GM18505 (cell line): ENCODE results near the gene HOXA13.

Experiments
- ATAC-seq: cut with Tn5 transposase; IDR thresholded peaks from one replicate; pipeline ENCODE4 v1.9.1; 2021; ENCODE audit not compliant: unreplicated experiment
- POLR2A ChIP-seq: IDR thresholded peaks from 4 replicates; pipeline ENCODE4 v1.6.1; 2011; ENCODE audit warnings: borderline replicate concordance; ENCODE audit not compliant: insufficient read depth, insufficient read length; ENCODE audit errors: extremely low read depth

Gene HOXA13

DNA sequence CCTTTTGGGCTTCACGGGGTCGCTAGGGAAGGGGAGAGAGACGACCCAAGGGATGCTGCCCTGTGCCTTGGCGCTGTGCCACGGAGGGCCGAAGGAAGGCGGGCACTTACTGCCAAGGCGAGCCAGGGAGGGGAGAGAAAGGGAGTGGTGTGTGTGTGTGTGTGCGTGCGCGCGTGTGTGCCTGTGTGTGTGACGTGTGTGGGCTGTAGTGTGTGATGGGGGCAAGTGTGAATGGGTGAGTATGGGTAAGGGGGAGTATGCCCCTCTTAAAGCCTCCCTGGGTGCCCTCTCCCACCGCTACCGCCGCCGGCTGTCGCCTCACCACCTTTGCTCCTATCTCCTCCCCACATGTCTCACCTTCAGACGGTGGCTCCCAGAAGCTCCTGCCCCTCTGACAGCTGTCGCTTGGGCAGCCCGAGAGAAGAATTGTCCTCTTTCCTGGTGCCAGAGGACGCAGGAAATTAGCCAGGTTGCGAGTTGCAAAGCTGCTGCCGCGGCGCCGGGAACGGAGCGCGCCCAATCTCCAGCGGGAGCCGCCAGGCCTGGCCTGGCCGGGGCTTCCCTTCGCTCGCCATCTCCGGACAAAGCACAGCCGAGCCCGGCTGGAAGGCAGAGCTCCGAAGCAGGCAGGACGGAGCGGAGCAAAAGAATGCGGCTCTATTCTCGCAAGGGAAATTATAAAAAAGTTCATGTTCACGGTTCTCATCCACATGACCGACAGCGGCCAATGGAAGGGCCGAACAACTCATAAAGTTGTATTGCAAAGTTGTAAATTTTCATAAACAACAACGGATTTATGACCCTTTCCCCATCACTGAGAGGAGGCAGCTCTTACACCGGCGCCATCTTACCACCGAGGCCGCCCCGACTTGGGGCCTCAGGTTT lies 47.7 kb downstream of the HOXA13 start, which contains the start of gene HOXA3:
TSS of gene HOXA3 (minus strand) at position 653 of the 885 bp plus-strand sequence. CDS start 41,943 bp downstream, outside the sequence.
- no peak for ATAC-seq
- TF ChIP-seq POLR2A = no peak

DNA sequence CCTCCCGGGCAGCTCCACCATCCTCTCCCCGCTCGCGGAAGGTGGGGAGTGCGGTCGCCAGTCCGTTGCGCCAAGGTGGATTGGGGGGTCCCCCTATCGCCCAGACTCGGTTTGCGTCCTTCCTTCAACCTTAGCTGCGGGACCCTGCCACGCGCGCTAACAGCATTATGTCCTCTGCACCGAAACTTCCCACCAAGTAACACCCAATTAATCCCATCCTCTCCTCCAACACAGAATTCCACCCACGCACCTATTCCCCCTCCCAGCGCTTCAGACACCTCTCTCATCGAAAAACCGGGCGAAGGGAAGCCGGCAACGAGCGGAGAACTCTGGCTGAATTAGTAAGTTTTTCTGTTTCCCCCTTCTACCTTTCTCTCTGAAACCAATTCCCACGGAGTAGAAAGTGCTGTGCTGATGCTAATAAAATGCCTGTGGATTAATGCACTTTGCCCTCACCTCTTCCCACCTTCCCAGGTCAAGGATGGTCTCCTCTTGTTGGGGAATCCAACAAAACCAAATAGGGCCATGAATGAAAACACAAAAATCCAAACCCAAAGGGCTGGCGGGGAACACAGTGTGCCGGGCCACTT lies 48.5 kb downstream of the HOXA13 start:
- no peak for ATAC-seq
- TF ChIP-seq POLR2A = no peak

DNA sequence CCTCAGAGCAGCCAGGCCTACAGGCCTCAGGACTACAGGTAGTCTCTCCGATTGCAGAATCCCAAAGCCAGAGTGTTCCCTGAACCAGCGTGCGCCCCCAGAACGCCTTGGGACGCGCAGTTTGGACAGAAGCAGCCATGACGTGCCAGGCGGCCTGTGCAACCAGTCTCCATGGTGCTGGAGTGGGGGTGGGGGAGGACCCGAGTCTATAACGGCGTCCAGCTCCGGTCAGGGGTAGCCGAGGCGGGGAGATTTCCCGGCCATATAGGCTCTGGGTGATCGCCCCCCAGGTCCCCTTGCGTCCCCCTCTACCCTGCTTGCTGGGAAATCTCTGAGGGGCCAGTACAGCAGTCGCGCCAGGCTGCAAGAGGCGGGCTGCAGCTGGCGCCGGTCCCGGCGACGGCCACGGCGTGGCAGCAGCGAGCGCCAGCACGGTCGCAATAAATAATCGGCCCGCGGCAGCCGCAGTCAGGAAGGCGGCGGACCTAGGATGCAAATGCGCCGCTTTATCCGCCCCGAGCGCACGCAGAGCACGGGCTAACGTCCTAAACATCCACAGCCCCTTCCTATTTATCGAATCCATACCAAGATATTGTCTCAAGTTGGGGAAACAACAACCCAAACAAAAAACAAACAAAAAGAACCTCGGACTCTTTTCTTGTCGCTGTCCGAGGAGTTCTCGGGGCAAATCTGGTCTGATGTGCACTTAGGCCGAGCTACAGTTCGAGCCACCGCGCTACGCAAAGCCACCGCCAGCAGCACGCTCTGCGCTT lies 49.1 kb downstream of the HOXA13 start:
- TF ChIP-seq POLR2A = no peak
- ATAC-seq = peak; percentile 74

DNA sequence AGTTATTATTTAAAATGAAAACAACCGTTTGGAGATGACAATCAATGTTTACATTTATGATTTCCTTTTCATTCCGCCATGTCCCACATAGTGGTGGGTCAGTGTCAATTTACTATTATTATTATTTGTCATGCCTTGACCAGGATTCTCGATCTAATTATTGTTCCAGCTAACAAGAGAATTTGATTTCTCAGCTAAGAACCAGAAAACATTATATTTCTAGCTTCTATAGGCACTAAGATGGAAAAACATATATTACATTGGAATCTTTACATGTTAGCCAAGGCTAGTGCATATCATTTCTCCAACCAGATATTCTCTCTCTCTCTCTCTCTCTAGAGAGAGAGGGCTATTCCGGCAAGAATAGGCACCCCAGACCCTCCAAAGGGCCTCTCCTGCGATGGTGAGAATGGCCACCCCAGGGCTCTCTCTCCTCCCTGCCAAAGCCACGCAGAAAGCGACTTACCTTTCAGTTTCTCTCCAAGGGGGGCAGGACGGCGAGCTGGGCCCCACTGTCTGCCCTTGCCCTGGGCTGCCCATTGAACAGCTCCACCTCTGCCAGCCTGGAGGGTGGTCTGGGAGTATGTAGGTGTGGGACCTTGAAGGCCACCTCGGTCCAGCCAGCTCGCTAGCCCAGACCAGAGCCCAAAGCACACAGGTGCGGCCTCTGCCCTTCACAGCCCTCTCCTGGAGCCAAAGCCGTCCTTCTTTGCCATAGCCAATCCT lies 49.9 kb downstream of the HOXA13 start:
- ATAC-seq = peak; percentile 10
- no peak for TF ChIP-seq POLR2A

DNA sequence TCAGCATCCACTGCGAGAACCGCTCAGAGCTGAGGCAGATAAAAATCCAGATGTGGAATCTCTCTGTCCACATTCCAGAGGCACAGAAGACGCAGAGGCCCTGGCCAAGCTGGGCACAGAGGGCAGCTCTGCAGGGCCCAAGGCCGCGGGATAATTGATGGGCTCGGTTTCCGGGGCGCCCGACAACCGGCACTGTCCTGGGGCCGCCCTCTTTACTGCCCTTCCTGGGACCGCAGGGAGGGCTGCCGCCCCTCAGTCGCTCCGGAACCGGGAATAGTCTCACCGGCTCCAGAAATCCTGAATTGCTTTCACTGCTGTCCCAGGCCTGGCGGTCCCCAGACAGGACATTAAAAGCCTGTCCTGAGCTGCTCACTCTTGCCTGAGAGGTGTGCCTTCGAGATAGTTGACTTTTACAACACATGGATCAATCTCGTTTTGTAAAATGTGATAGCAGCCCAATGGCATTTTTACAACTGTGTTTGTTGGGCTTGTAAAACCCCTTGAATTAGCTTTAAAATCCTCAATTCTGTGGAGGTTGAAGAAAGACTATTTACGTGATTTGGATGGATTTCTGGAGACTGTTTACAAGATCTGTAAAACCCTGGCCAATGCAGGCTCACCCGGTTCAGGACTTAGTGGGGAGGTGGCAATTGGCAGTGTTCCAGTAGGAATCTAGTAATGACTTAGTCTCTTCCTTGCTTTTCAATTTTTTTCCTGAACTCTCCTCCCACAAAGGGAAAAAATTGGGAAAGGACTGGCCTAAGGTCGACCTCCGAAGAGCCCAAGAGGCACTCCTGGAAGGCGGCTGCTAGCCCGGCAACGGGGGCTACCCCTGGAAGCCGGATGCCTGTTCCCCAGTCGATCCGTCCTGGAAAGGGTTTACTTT lies 50.9 kb downstream of the HOXA13 start:
- TF ChIP-seq POLR2A = no peak
- no peak for ATAC-seq

DNA sequence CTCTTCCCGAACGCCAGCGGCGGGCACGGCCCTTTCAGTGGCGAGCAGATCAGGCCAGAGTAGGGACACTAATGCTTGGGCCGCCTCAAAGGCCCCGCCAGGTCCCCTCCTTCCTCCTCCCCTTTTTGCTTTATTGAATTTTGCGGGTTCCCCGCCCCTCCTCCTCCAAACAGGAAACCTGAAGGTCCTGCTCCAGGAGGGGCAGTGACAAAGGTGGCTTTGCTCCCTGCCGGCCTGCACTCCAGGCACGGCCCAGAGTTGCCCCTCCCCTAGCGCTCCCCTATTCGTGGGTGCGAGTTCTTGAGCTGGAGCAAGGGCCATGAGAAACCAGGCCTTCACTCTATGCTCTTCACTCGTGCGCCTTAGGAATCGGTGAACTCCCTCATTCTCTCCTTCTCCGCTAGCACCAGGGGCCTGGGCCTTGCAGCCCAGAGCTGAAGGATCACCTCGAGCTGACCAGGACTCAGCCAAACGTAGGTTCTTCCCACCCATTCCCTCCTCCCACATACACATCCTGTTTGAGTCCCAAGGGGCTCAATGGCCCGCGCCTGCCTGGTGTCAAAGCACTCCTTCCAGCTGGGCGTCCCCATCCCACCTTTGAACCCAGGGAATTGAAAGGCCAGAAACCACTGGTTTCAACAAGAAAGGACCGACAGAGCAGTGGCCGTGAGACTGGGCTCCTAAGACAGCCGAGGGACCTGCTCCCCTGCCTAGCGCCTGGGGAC lies 51.7 kb downstream of the HOXA13 start:
- TF ChIP-seq POLR2A = no peak

DNA sequence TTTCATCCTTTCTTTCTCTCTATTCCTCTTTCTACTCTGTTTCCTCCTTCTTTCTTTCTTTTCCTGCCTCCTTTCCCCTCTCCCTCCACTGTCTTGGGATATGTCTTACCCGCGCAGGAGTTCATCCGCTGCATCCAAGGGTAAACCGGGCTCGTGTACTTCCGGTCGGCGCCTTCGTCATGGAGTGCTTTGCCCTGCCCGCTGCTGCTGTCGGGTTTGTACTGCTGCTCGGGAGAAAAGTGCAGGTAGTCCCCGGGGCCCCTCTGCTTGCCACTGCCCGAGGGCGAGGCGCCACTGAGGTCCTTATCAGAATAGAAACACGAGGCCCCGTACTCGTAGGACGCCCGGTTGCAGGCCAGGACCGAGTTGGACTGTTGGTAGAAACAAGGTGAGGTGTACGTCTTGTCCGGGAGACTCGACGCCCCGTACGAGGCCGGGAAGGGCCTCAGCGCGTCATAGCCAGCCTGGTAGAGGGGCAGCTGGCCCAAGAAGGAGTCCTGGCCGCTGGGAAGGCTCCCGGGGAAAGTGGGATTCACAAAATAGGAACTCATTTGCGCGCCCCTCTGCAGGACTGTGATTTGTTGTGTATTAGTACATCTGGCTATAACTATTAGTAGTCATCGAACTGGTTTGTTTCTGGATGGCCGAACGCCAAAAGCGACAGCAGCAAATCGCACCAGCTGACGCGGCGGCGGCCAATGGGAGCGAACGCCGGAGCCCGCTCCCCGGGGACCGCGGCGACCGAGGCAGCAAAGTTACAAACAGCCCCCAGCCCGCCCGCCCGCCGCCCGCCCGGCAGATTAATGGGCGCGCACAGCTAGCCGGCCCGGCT lies 52.5 kb downstream of the HOXA13 start, which contains the start of gene HOXA6:
TSS of gene HOXA6 (minus strand) at position 576 of the 832 bp plus-strand sequence. CDS start at position 551, 25 bp downstream.
- ATAC-seq = no peak
- no peak for TF ChIP-seq POLR2A

More for the DNA sequence above, 51.7 kb downstream of the HOXA13 start:
- ATAC-seq = no peak

DNA sequence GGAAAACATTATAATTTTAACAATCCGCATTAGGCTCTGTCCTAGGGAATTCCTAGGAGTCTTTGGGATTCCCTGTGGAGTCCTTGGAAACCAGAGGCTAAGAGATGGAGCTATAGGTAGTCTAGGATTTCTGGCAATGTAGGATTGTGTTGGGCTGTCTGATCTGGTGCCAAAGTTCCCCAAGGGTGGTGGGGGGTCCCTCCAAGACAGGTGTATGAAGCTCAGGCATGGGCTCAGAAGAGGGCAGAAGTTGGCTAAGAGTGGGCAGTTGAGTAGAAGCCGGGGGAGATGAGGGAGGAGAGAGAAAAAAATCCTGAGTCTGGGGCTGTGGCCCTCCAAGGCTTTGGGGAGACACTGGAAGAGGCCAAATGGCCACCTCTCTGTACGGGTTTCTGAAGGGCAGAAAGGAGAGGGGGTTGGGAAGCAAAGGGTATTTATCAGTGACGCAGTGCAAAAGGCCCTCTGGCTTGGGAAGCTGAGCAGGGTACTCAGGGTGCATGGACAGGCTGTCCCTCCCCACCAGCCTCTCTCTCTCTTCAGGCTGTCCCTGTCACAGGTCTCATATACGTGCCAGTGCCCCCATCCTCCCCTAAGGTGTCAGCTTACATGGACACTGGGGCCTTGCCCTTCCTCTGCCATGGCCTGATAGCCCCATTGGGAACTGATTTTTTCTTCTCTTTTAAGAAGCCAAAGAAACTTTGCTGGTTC lies 53.2 kb downstream of the HOXA13 start:
- TF ChIP-seq POLR2A = no peak

DNA sequence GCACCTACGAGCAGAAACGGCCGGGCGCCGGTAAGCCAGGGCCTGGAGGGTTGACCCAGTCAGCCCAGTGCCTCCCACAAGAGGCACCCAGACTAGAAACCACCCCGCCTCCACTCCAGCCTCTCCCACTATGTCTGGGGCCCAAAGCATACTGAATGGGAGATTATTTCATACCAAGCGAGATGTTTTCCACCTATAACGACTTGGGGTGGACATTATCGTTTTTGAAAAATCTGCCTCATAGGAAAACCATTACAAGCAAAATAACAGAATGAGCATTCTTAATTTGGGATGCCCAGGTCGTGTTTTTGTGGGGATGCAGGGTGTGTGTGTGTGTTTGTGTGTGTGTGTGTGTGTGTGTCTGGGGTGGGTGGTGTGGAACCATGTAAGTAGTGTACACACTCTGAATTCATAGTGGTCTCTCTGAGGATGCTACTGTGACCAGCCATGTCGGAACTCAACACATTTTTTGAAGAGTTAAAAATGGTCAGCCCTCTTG lies 53.9 kb downstream of the HOXA13 start:
- TF ChIP-seq POLR2A = no peak
- ATAC-seq = no peak

More for the DNA sequence above, 53.2 kb downstream of the HOXA13 start:
- ATAC-seq = no peak

DNA sequence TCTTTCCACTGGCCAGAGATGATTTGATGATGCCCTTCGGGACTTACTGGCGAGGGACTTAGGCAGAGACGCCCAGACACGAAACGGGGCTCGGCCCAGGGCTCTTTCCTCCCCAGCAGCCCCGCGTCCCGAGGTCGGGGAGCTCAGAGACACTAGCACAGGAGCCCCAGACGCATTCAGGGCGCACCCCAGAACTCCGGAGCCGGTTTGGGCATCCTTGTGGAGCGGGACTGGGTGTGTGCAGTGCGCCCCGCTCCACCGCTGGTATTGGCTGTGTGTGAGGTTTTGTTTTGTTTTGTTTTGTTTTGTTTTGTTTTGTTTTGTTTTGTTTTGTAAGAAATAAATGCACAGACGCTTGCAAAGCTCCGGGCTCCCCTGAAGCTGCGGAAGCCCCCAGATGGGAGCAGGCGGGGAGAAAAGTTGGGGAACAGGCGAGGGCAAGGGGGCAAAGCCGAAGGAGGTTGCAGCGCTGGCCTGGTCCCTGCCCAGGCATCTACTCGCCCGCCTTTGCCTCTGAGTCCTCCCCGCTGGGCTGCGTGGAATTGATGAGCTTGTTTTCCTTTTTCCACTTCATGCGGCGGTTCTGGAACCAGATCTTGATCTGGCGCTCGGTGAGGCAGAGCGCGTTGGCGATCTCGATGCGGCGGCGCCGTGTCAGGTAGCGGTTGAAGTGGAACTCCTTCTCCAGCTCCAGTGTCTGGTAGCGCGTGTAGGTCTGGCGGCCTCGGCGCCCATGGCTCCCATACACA lies 54.6 kb downstream of the HOXA13 start:
- TF ChIP-seq POLR2A = no peak
- ATAC-seq = no peak

DNA sequence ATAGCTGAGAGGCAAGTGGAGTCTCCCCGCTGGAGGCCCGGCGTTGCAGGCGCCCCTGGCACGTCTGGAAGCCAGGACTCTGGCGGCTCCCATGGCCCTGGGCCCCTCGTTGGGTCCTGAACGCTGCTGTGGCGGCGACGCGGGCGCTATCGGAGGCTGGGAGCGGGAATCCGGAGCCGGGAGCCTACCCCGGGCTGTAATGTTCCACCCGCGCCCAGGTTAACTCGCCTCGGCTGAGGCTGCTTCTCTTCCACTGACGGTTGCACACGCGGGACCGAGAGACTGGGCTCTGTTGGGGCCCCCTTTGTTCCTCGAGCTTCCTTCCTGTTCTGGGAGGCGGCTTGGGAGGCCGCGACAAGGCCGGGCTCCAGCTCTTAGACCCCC lies 55.1 kb downstream of the HOXA13 start:
- no peak for ATAC-seq
- TF ChIP-seq POLR2A = no peak
